H9 (cell line): ENCODE results near the gene C2orf49. TPM values are rescaled to one million over a fixed set of nuclear protein-coding genes. Genes with fewer than 3 reads are reported as not detected.
A peak's percentile ranks its signal among the peaks of the same experiment; 100 is the strongest.

ENCODE experiments used
- DNase-seq: peaks from one replicate; pipeline ENCODE4 v3.0.0-alpha.2; 2017
- H2AFZ ChIP-seq: one replicate; pipeline ENCODE4 v1.6.1; 2013; ENCODE audit warnings: mild to moderate bottlenecking, low read length, control low read depth, moderate library complexity
- H2AK5ac ChIP-seq: 2 replicates; pipeline ENCODE4 v1.6.1; 2013; ENCODE audit warnings: low read length, control low read depth, mixed read lengths; ENCODE audit not compliant: insufficient read length
- H2BK120ac ChIP-seq: one replicate; pipeline ENCODE4 v1.6.1; 2013; ENCODE audit warnings: low read depth, mild to moderate bottlenecking, low read length, control low read depth, inconsistent platforms; ENCODE audit not compliant: poor library complexity, severe bottlenecking
- H2BK12ac ChIP-seq: 2 replicates; pipeline ENCODE4 v1.6.1; 2013; ENCODE audit warnings: low read length, control low read depth, mixed read lengths, low read depth; ENCODE audit not compliant: insufficient read length
- H2BK15ac ChIP-seq: 2 replicates; pipeline ENCODE4 v1.6.1; 2013; ENCODE audit warnings: low read depth, low read length, control low read depth
- H2BK20ac ChIP-seq: one replicate; pipeline ENCODE4 v1.6.1; 2013; ENCODE audit warnings: low read depth, mild to moderate bottlenecking, low read length, control low read depth, inconsistent platforms; ENCODE audit not compliant: poor library complexity, severe bottlenecking
- H2BK5ac ChIP-seq: 2 replicates; pipeline ENCODE4 v1.6.1; 2013; ENCODE audit warnings: low read length, control low read depth, mixed read lengths; ENCODE audit not compliant: insufficient read length
- H3K14ac ChIP-seq: 2 replicates; pipeline ENCODE4 v1.6.1; 2013; ENCODE audit warnings: low read length, control low read depth; ENCODE audit not compliant: insufficient read depth
- H3K18ac ChIP-seq: 2 replicates; pipeline ENCODE4 v1.6.1; 2013; ENCODE audit warnings: low read depth, mild to moderate bottlenecking, mixed read lengths, low read length, control low read depth; ENCODE audit not compliant: insufficient read length
- H3K23ac ChIP-seq: 2 replicates; pipeline ENCODE4 v1.6.1; 2013; ENCODE audit warnings: low read length, control low read depth, mixed read lengths, low read depth; ENCODE audit not compliant: insufficient read length
- H3K23me2 ChIP-seq: 2 replicates; pipeline ENCODE4 v1.6.1; 2013; ENCODE audit warnings: low read depth, mild to moderate bottlenecking, mixed read lengths, low read length, control low read depth; ENCODE audit not compliant: insufficient read length, poor library complexity, severe bottlenecking
- H3K27ac ChIP-seq: 2 replicates; pipeline ENCODE4 v1.5.1; 2013; ENCODE audit warnings: low read length, control low read depth, mixed read lengths, low read depth; ENCODE audit not compliant: insufficient read length
- H3K27me3 ChIP-seq: 2 replicates; pipeline ENCODE4 v1.6.1; 2013; ENCODE audit warnings: low read length, control low read depth, inconsistent platforms; ENCODE audit not compliant: insufficient read depth
- H3K4ac ChIP-seq: 2 replicates; pipeline ENCODE4 v1.6.1; 2013; ENCODE audit warnings: low read depth, mild to moderate bottlenecking, control low read depth, inconsistent platforms, low read length, moderate library complexity
- H3K4me1 ChIP-seq: 2 replicates; pipeline ENCODE4 v1.6.1; 2013; ENCODE audit warnings: low read length, control low read depth, inconsistent platforms; ENCODE audit not compliant: insufficient read depth
- H3K4me2 ChIP-seq: 2 replicates; pipeline ENCODE4 v1.6.1; 2013; ENCODE audit warnings: low read length, control low read depth, mixed read lengths; ENCODE audit not compliant: insufficient read length, insufficient read depth
- H3K56ac ChIP-seq: 2 replicates; pipeline ENCODE4 v1.6.1; 2013; ENCODE audit warnings: low read depth, mild to moderate bottlenecking, mixed read lengths, low read length, control low read depth; ENCODE audit not compliant: insufficient read length
- H3K79me1 ChIP-seq: 2 replicates; pipeline ENCODE4 v1.6.1; 2013; ENCODE audit warnings: low read depth, mild to moderate bottlenecking, moderate library complexity, low read length, control low read depth, inconsistent platforms; ENCODE audit not compliant: insufficient read depth, poor library complexity, severe bottlenecking
- H3K79me2 ChIP-seq: 2 replicates; pipeline ENCODE4 v1.6.1; 2013; ENCODE audit warnings: low read length, control low read depth, inconsistent platforms; ENCODE audit not compliant: insufficient read depth
- H3K9ac ChIP-seq: 2 replicates; pipeline ENCODE4 v1.6.1; 2013; ENCODE audit warnings: low read length, control low read depth, mixed read lengths; ENCODE audit not compliant: insufficient read length; ENCODE audit errors: extremely low read depth
- H3K9me3 ChIP-seq: one replicate; pipeline ENCODE4 v1.6.1; 2013; ENCODE audit warnings: low read depth, low read length, inconsistent platforms; ENCODE audit not compliant: control insufficient read depth
- H3T11ph ChIP-seq: one replicate; pipeline ENCODE4 v1.6.1; 2013; ENCODE audit warnings: mild to moderate bottlenecking, low read length, control low read depth, inconsistent platforms
- H4K20me1 ChIP-seq: one replicate; pipeline ENCODE4 v1.6.1; 2013; ENCODE audit not compliant: control insufficient read depth, insufficient read length, insufficient read depth
- H4K5ac ChIP-seq: 2 replicates; pipeline ENCODE4 v1.6.1; 2013; ENCODE audit warnings: low read depth, mild to moderate bottlenecking, mixed read lengths, low read length, control low read depth; ENCODE audit not compliant: insufficient read length
- H4K8ac ChIP-seq: replicated peaks from 2 replicates; pipeline ENCODE4 v1.6.1; 2013; ENCODE audit warnings: low read length, control low read depth, mixed read lengths, low read depth; ENCODE audit not compliant: insufficient read length
- H4K91ac ChIP-seq: 2 replicates; pipeline ENCODE4 v1.6.1; 2013; ENCODE audit warnings: low read depth, mild to moderate bottlenecking, moderate library complexity, mixed read lengths, low read length, control low read depth; ENCODE audit not compliant: insufficient read length
- H3K27ac Mint-ChIP-seq, 3 experiments: 2 replicates in 2 of 3; 3 replicates in 1 of 3; pipeline ENCODE4 v1.8.0; 2020 to 2021; ENCODE audit warnings: mixed read lengths in 3 of 3, mild to moderate bottlenecking in 1 of 3, moderate library complexity in 1 of 3
- H3K27me3 Mint-ChIP-seq: 2 replicates; pipeline ENCODE4 v1.8.0; 2021; ENCODE audit warnings: low read depth, mild to moderate bottlenecking, moderate library complexity, mixed read lengths
- H3K36me3 Mint-ChIP-seq, 3 experiments: 2 replicates in 2 of 3; 3 replicates in 1 of 3; pipeline ENCODE4 v1.8.0; 2020 to 2021; ENCODE audit warnings: low read depth in 3 of 3, mixed read lengths in 3 of 3; ENCODE audit not compliant: insufficient read depth in 1 of 3
- H3K4me1 Mint-ChIP-seq, 2 experiments: 2 replicates each; pipeline ENCODE4 v1.8.0; 2020; ENCODE audit warnings: mixed read lengths in 2 of 2
- H3K4me3 Mint-ChIP-seq, 2 experiments: 2 replicates in 1 of 2; 3 replicates in 1 of 2; pipeline ENCODE4 v1.8.0; 2020 to 2021; ENCODE audit warnings: mild to moderate bottlenecking in 2 of 2, mixed read lengths in 2 of 2, moderate library complexity in 1 of 2
- H3K9me3 Mint-ChIP-seq, 2 experiments: 2 replicates in 1 of 2; 3 replicates in 1 of 2; pipeline ENCODE4 v1.8.0; 2020; ENCODE audit warnings: mild to moderate bottlenecking in 2 of 2, mixed read lengths in 2 of 2, moderate library complexity in 1 of 2
- WGBS: extraction: QIAGEN DNeasy Blood & Tissue Kit; methylation state at CpG from one replicate; pipeline ENCODE4 v1.1.7; 2013; ENCODE audit warnings: missing lambda C conversion rate, low lambda C conversion rate, mixed read lengths; ENCODE audit not compliant: insufficient read length; ENCODE audit errors: extremely low coverage; 5-methylcytosine and 5-hydroxymethylcytosine counted together
- total RNA-seq: library from RNA; stranded (reverse); gene quantifications from 2 replicates; pipeline ENCODE4 v1.2.1, GENCODE V29; 2021
- TF ChIP-seq, protein P1 (sequence below): fragments of 200-600 bp; sonication (generic); conservative IDR thresholded peaks from 3 replicates; pipeline ENCODE4 v1.8.0; 2021; ENCODE audit warnings: antibody characterized with exemption, mild to moderate bottlenecking

C2orf49 gene
- total RNA-seq, 1 experiment from 2014 or later, result 18.8 TPM

DNA sequence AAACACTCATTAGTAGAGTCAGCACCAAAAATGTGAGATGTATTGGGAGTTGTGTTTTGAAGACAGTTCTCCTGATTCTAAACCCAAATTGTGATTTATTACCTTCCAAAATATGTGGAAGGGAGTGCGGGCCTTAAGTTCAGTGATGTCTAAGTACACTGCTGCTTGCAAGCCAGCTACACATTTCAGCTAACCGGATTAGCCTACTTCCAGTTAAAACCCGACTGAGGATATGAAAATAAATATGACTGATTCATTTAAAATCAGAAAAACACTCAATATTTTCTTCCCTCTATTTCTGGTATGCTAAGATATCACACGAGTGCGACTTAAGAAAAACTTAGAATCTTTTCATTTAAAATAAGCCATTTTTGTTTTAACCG lies 60.6 kb downstream of the C2orf49 start:
- Mint-ChIP-seq H3K27ac (0 out of 7 replicates have a peak overlapping the region, but pooled peaks of 1 of the 3 experiments have one; percentile 14), H3K9me3 (peaks cover 3 to 7% of the 10 kb centered on the region in 2 experiments; a peak in 4 of 5 replicates), H3K4me3 (peak overlapping the region; percentile 82 to 87), H3K4me1 (peaks cover 17 to 25% of the 10 kb centered on the region in 2 experiments), H3K27me3 (peaks cover 15% of the 10 kb centered on the region), H3K36me3 (peaks cover 3 to 24% (median 6%) of the 10 kb centered on the region in 3 experiments; a peak in 6 of 7 replicates)
- H3K23me2 ChIP-seq, result peaks cover 3% of the 10 kb centered on the region
- peaks cover 12% of the 10 kb centered on the region; the same call in 1 of the 2 replicates for H3K27me3 ChIP-seq
- H2BK15ac ChIP-seq, result no peak overlapping the region
- no peaks in the 10 kb centered on the region for H4K20me1 ChIP-seq
- H2BK12ac ChIP-seq, result no peak overlapping the region
- H4K91ac ChIP-seq, result no peak overlapping the region
- H2AFZ ChIP-seq, result no peak overlapping the region
- H3K14ac ChIP-seq, result peak overlapping the region; percentile 99; the same call in 1 of the 2 replicates
- H3K79me1 ChIP-seq, result no peaks in the 10 kb centered on the region
- H4K8ac ChIP-seq, result no peak overlapping the region
- H2BK20ac ChIP-seq, result no peak overlapping the region
- no peak overlapping the region for H3K18ac ChIP-seq
- no peak overlapping the region for H2AK5ac ChIP-seq
- H3K56ac ChIP-seq, result no peak overlapping the region
- TF ChIP-seq, protein P1, sequence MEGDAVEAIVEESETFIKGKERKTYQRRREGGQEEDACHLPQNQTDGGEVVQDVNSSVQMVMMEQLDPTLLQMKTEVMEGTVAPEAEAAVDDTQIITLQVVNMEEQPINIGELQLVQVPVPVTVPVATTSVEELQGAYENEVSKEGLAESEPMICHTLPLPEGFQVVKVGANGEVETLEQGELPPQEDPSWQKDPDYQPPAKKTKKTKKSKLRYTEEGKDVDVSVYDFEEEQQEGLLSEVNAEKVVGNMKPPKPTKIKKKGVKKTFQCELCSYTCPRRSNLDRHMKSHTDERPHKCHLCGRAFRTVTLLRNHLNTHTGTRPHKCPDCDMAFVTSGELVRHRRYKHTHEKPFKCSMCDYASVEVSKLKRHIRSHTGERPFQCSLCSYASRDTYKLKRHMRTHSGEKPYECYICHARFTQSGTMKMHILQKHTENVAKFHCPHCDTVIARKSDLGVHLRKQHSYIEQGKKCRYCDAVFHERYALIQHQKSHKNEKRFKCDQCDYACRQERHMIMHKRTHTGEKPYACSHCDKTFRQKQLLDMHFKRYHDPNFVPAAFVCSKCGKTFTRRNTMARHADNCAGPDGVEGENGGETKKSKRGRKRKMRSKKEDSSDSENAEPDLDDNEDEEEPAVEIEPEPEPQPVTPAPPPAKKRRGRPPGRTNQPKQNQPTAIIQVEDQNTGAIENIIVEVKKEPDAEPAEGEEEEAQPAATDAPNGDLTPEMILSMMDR, result no peak
- H2BK5ac ChIP-seq, result no peak overlapping the region
- H3K4me2 ChIP-seq, result peak overlapping the region; percentile 47
- no peaks in the 10 kb centered on the region for H3K9me3 ChIP-seq
- no peak overlapping the region for H3K27ac ChIP-seq
- no peak overlapping the region for H3T11ph ChIP-seq
- no peak overlapping the region for H4K5ac ChIP-seq
- no peak overlapping the region for H3K4ac ChIP-seq
- H3K23ac ChIP-seq, result no peak overlapping the region
- H3K9ac ChIP-seq, result peak overlapping the region; percentile 91
- peaks cover 2% of the 10 kb centered on the region; the same call in 1 of the 2 replicates for H3K79me2 ChIP-seq
- no CpG with 5 or more reads among the region's 6 CpGs for WGBS
- DNase-seq, result no peak
- H3K4me1 ChIP-seq, result no peaks in the 10 kb centered on the region; the same call in 1 of the 2 replicates
- no peak overlapping the region for H2BK120ac ChIP-seq
